ENCODE data around the gene COL4A6. TPM values are rescaled to one million over a fixed set of nuclear protein-coding genes. Genes with fewer than 3 reads are reported as not detected.
A peak's percentile ranks its signal among the peaks of the same experiment; 100 is the strongest.
"Not testable (repeated sequence)": the region's sequence is repeated elsewhere in the genome, so short reads cannot be mapped to it uniquely, and the experiment has no call there.

Gene COL4A6
- total and polyA plus RNA-seq, 2 donors (not counting 3 experiments of a cell fraction or from before 2014, with no cell fraction given), result 0.49 to 0.62 TPM

DNA sequence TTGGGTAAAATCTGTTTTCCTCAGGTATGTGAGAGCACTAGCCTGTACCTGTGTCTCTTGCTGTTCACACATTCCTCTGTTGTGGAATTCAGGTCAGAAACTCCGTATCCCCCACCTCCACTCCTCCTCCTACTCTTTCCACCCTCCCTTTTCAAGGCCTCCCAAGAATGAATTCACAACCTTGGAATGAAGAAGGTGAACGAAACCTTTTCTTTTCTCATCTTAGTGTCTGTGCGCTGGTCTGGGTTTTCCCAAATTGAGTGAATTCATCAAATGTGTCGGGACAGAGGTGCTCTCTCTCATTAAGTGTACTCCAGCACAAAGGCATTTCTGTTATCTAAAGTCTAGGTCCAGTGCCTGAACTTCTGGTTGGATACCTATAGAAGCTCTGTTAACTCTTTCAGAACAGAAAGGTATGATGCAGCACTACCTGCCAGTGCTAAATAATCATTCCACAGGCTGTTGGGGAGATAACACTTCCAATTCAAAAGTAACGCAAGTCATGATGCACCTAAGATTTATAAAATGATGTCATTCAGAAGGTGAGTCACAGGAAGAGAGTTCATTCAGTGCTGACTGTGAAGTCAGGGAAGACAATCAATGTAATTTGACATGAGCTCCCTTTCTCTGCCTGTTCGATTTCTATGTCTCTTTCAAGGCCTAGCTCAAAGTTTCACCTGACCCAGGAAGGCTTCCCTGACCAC is 41.9 kb downstream of the COL4A6 start:
- no peaks in the 10 kb centered on the region for H3K9me1 ChIP-seq (replicated peaks; ENCODE audit: control insufficient read depth, extremely low read depth, insufficient read depth, low read length)
- intact Hi-C loops (cut with micrococcal nuclease) (no loop called here), dilution Hi-C loops (cut with MboI; ENCODE audit: extremely low pct_ligation_motif_present, low sequenced_read_pairs) (no loop called here)
- no peaks in the 10 kb centered on the region for H3K79me2 ChIP-seq (ENCODE audit: control insufficient read depth, insufficient read depth, low read length)
- no peaks in the 10 kb centered on the region for H3K27me3 ChIP-seq (ENCODE audit: control insufficient read depth in 2 of 2, insufficient read depth in 2 of 2, low read length in 2 of 2)
- H2AFZ ChIP-seq (ENCODE audit: low read depth, low read length), result no peak overlapping the region
- TF ChIP-seq GATA2 (IDR thresholded peaks at IDR 0.05; ENCODE audit: insufficient read depth, insufficient read length, low read depth, low read length) (peak; percentile 19), MYC (IDR thresholded peaks at IDR 0.05; ENCODE audit: low read depth, low read length) (no peak), FOS (IDR thresholded peaks at IDR 0.05; ENCODE audit: borderline replicate concordance, insufficient read depth, low read length) (peak; percentile 59), JUN (IDR thresholded peaks at IDR 0.05; ENCODE audit: borderline replicate concordance, insufficient read depth, insufficient read length, low read depth) (peak; percentile 68), POLR2AphosphoS5 (IDR thresholded peaks at IDR 0.05; ENCODE audit: insufficient read depth, low read depth, low read length) (no peak), EZH2 (IDR thresholded peaks at IDR 0.05; ENCODE audit: borderline replicate concordance, low read depth, low read length, severe bottlenecking) (no peak), POLR2A (IDR thresholded peaks at IDR 0.05; ENCODE audit: low read depth, low read length) (no peak)
- TF ChIP-seq, protein P1, sequence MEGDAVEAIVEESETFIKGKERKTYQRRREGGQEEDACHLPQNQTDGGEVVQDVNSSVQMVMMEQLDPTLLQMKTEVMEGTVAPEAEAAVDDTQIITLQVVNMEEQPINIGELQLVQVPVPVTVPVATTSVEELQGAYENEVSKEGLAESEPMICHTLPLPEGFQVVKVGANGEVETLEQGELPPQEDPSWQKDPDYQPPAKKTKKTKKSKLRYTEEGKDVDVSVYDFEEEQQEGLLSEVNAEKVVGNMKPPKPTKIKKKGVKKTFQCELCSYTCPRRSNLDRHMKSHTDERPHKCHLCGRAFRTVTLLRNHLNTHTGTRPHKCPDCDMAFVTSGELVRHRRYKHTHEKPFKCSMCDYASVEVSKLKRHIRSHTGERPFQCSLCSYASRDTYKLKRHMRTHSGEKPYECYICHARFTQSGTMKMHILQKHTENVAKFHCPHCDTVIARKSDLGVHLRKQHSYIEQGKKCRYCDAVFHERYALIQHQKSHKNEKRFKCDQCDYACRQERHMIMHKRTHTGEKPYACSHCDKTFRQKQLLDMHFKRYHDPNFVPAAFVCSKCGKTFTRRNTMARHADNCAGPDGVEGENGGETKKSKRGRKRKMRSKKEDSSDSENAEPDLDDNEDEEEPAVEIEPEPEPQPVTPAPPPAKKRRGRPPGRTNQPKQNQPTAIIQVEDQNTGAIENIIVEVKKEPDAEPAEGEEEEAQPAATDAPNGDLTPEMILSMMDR (IDR thresholded peaks at IDR 0.05; ENCODE audit: extremely low read depth in 1 of 2, insufficient read depth in 1 of 2, low read depth in 1 of 2, low read length in 2 of 2), result no peak
- TF ChIP-seq, protein P2, sequence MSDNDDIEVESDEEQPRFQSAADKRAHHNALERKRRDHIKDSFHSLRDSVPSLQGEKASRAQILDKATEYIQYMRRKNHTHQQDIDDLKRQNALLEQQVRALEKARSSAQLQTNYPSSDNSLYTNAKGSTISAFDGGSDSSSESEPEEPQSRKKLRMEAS (IDR thresholded peaks at IDR 0.05; ENCODE audit: insufficient read depth, insufficient read length), result no peak
- peak overlapping the region; percentile 36 for H3K4me2 ChIP-seq (ENCODE audit: insufficient read depth, low read length)
- peak; percentile 42 for DNase-seq (ENCODE audit: low read depth, low spot score)
- no peaks in the 10 kb centered on the region for H3K36me3 ChIP-seq (ENCODE audit: control insufficient read depth in 2 of 2, extremely low read depth in 1 of 2, insufficient read depth in 2 of 2, low read length in 2 of 2)
- H3K9me3 ChIP-seq (replicated peaks; ENCODE audit: control insufficient read depth, insufficient read depth, low read length), result no peaks in the 10 kb centered on the region
- FAIRE-seq, result no peak
- POLR2A ChIA-PET, result no interaction called here
- no peaks in the 10 kb centered on the region for H4K20me1 ChIP-seq (replicated peaks; ENCODE audit: control insufficient read depth, extremely low read depth, insufficient read depth, low read length)
- H3K27ac ChIP-seq (ENCODE audit: insufficient read depth, low read depth, low read length), result peak overlapping the region; percentile 48
- H3K9ac ChIP-seq (replicated peaks; ENCODE audit: extremely low read depth, insufficient read depth, low read length), result no peak overlapping the region
- BruUV-seq (replicated peaks), result no TSS peak
- H3K4me3 ChIP-seq (replicated peaks in 1 of 3; ENCODE audit: insufficient read depth in 1 of 3, low read depth in 1 of 3, low read length in 3 of 3), result no peak overlapping the region
- H3K4me1 ChIP-seq (ENCODE audit: control insufficient read depth, extremely low read depth, insufficient read depth, low read length), result peaks cover 36% of the 10 kb centered on the region
- CTCF ChIA-PET, result no interaction called here

DNA sequence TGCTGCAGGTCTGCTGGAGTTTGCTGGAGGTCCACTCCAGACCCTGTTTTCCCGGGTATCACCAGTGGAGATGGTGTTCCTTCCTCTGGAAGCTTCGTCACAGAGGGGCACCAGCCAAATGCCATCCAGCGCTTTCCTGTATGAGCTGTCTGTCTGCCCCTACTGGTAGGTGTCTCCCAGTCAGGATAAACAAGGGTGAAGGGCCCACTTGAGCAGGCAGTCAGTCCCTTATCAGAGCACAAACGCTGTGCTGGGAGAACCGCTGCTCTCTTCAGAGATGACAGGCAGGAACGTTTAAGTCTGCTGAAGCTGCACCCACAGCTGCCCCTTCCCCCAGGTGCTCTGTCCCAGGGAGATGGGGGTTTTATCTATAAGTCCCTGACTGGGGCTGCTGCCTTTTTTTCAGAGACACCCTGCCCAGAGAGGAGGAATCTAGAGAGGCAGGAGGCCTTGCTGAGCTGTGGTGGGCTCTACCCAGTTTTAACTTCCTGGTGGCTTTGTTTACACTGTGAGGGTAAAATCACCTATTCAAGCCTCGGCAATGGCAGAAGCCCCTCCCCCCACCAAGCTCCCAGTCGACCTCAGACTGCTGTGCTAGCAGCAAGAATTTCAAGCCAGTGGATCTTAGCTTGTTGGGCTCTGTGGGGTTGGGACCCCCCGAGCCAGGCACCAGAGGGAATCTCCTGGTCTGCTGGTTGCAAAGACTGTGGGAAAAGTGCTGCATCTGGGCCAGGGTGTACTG is 47.1 kb downstream of the COL4A6 start:
- H3K27ac ChIP-seq (ENCODE audit: insufficient read depth, low read depth, low read length); CTCF ChIA-PET; H3K4me1 ChIP-seq (ENCODE audit: control insufficient read depth, extremely low read depth, insufficient read depth, low read length); POLR2A ChIA-PET; dilution Hi-C loops (cut with MboI; ENCODE audit: extremely low pct_ligation_motif_present, low sequenced_read_pairs); H3K4me2 ChIP-seq (ENCODE audit: insufficient read depth, low read length); DNase-seq (ENCODE audit: low read depth, low spot score); H3K27me3 ChIP-seq (ENCODE audit: control insufficient read depth in 2 of 2, insufficient read depth in 2 of 2, low read length in 2 of 2); H3K79me2 ChIP-seq (ENCODE audit: control insufficient read depth, insufficient read depth, low read length); H3K9ac ChIP-seq (replicated peaks; ENCODE audit: extremely low read depth, insufficient read depth, low read length); intact Hi-C loops (cut with micrococcal nuclease); H3K4me3 ChIP-seq (replicated peaks in 1 of 3; ENCODE audit: insufficient read depth in 1 of 3, low read depth in 1 of 3, low read length in 3 of 3); FAIRE-seq; H3K36me3 ChIP-seq (ENCODE audit: control insufficient read depth in 2 of 2, extremely low read depth in 1 of 2, insufficient read depth in 2 of 2, low read length in 2 of 2); H2AFZ ChIP-seq (ENCODE audit: low read depth, low read length); H3K9me1 ChIP-seq (replicated peaks; ENCODE audit: control insufficient read depth, extremely low read depth, insufficient read depth, low read length); H4K20me1 ChIP-seq (replicated peaks; ENCODE audit: control insufficient read depth, extremely low read depth, insufficient read depth, low read length); BruUV-seq (replicated peaks); H3K9me3 ChIP-seq (replicated peaks; ENCODE audit: control insufficient read depth, insufficient read depth, low read length): not testable (repeated sequence)

All from endothelial cell of umbilical vein (primary cell).